ENCODE measurements around the gene SMURF1.

SMURF1 gene

GRCh38 chr7:98993024-98993897 lies 150.6 kb downstream of the SMURF1 start:
- no peaks in the 10 kb centered on the region for H3K9me3 ChIP-seq (ENCODE audit: low read length)
- H3K4me3 ChIP-seq (ENCODE audit: low read length): no peak overlapping the region
- H2AFZ ChIP-seq (ENCODE audit: low read depth, low read length): no peak overlapping the region
- peaks cover 89% of the 10 kb centered on the region for H3K36me3 ChIP-seq (ENCODE audit: insufficient read depth, low read length)
- H3K27me3 ChIP-seq (ENCODE audit: insufficient read depth, low read length): no peaks in the 10 kb centered on the region
- H3K4me1 ChIP-seq (ENCODE audit: insufficient read depth, low read length): no peaks in the 10 kb centered on the region

GRCh38 chr7:98992076-98992475 lies 151.8 kb downstream of the SMURF1 start:
- Histone ChIP-seq H3K27me3 (ENCODE audit: insufficient read depth, low read length) (no peaks in the 10 kb centered on the region), H2AFZ (ENCODE audit: low read depth, low read length) (no peak overlapping the region), H3K4me3 (ENCODE audit: low read length) (no peak overlapping the region), H3K4me1 (ENCODE audit: insufficient read depth, low read length) (no peaks in the 10 kb centered on the region), H3K9me3 (ENCODE audit: low read length) (no peaks in the 10 kb centered on the region), H3K36me3 (ENCODE audit: insufficient read depth, low read length) (peaks cover 90% of the 10 kb centered on the region)

- Histone ChIP-seq H2AFZ (ENCODE audit: low read depth, low read length) (no peak overlapping the region), H3K4me1 (ENCODE audit: insufficient read depth, low read length) (no peaks in the 10 kb centered on the region), H3K27me3 (ENCODE audit: insufficient read depth, low read length) (no peaks in the 10 kb centered on the region), H3K4me3 (ENCODE audit: low read length) (no peak overlapping the region), H3K36me3 (ENCODE audit: insufficient read depth, low read length) (peaks cover 92% of the 10 kb centered on the region), H3K9me3 (ENCODE audit: low read length) (peaks cover 1% of the 10 kb centered on the region)
Observed at GRCh38 chr7:98991141-98991540, 152.8 kb downstream of the SMURF1 start.

- Histone ChIP-seq H3K9me3 (ENCODE audit: low read length) (peaks cover 8% of the 10 kb centered on the region), H3K36me3 (ENCODE audit: insufficient read depth, low read length) (peaks cover 92% of the 10 kb centered on the region), H2AFZ (ENCODE audit: low read depth, low read length) (no peak overlapping the region), H3K4me1 (ENCODE audit: insufficient read depth, low read length) (no peaks in the 10 kb centered on the region), H3K27me3 (ENCODE audit: insufficient read depth, low read length) (no peaks in the 10 kb centered on the region), H3K4me3 (ENCODE audit: low read length) (no peak overlapping the region)
Observed at GRCh38 chr7:98990356-98990755, 153.6 kb downstream of the SMURF1 start.

GRCh38 chr7:98988641-98989040 lies 155.3 kb downstream of the SMURF1 start:
- Histone ChIP-seq H3K36me3 (ENCODE audit: insufficient read depth, low read length) (peaks cover 90% of the 10 kb centered on the region), H3K4me3 (ENCODE audit: low read length) (no peak overlapping the region), H3K4me1 (ENCODE audit: insufficient read depth, low read length) (no peaks in the 10 kb centered on the region)

GRCh38 chr7:98985945-98986344 lies 158.0 kb downstream of the SMURF1 start:
- no peak overlapping the region for H2AFZ ChIP-seq (ENCODE audit: low read depth, low read length)
- no peaks in the 10 kb centered on the region for H3K4me1 ChIP-seq (ENCODE audit: insufficient read depth, low read length)
- no peak overlapping the region for H3K4me3 ChIP-seq (ENCODE audit: low read length)
- no peaks in the 10 kb centered on the region for H3K27me3 ChIP-seq (ENCODE audit: insufficient read depth, low read length)
- H3K9me3 ChIP-seq (ENCODE audit: low read length): peaks cover 8% of the 10 kb centered on the region
- peaks cover 85% of the 10 kb centered on the region for H3K36me3 ChIP-seq (ENCODE audit: insufficient read depth, low read length)

More at GRCh38 chr7:98988641-98989040, 155.3 kb downstream of the SMURF1 start:
- Histone ChIP-seq H3K9me3 (ENCODE audit: low read length) (peaks cover 8% of the 10 kb centered on the region), H3K27me3 (ENCODE audit: insufficient read depth, low read length) (no peaks in the 10 kb centered on the region), H2AFZ (ENCODE audit: low read depth, low read length) (no peak overlapping the region)

GRCh38 chr7:98985406-98985805 lies 158.5 kb downstream of the SMURF1 start:
- no peaks in the 10 kb centered on the region for H3K4me1 ChIP-seq (ENCODE audit: insufficient read depth, low read length)
- peaks cover 8% of the 10 kb centered on the region for H3K9me3 ChIP-seq (ENCODE audit: low read length)
- H3K36me3 ChIP-seq (ENCODE audit: insufficient read depth, low read length): peaks cover 87% of the 10 kb centered on the region
- no peak overlapping the region for H3K4me3 ChIP-seq (ENCODE audit: low read length)
- no peak overlapping the region for H2AFZ ChIP-seq (ENCODE audit: low read depth, low read length)
- no peaks in the 10 kb centered on the region for H3K27me3 ChIP-seq (ENCODE audit: insufficient read depth, low read length)

GRCh38 chr7:98984126-98984525 lies 159.8 kb downstream of the SMURF1 start:
- Histone ChIP-seq H3K4me1 (ENCODE audit: insufficient read depth, low read length) (no peaks in the 10 kb centered on the region), H3K36me3 (ENCODE audit: insufficient read depth, low read length) (peaks cover 88% of the 10 kb centered on the region), H3K9me3 (ENCODE audit: low read length) (peaks cover 8% of the 10 kb centered on the region), H3K4me3 (ENCODE audit: low read length) (no peak overlapping the region), H3K27me3 (ENCODE audit: insufficient read depth, low read length) (no peaks in the 10 kb centered on the region), H2AFZ (ENCODE audit: low read depth, low read length) (no peak overlapping the region)

- no peaks in the 10 kb centered on the region for H3K4me1 ChIP-seq (ENCODE audit: insufficient read depth, low read length)
- H2AFZ ChIP-seq (ENCODE audit: low read depth, low read length): no peak overlapping the region
- peaks cover 89% of the 10 kb centered on the region for H3K36me3 ChIP-seq (ENCODE audit: insufficient read depth, low read length)
- no peak overlapping the region for H3K4me3 ChIP-seq (ENCODE audit: low read length)
- H3K27me3 ChIP-seq (ENCODE audit: insufficient read depth, low read length): no peaks in the 10 kb centered on the region
- H3K9me3 ChIP-seq (ENCODE audit: low read length): peaks cover 8% of the 10 kb centered on the region
Observed at GRCh38 chr7:98982686-98983085, 161.2 kb downstream of the SMURF1 start.

- H3K4me1 ChIP-seq (ENCODE audit: insufficient read depth, low read length): no peaks in the 10 kb centered on the region
- no peak overlapping the region for H3K4me3 ChIP-seq (ENCODE audit: low read length)
- peaks cover 8% of the 10 kb centered on the region for H3K9me3 ChIP-seq (ENCODE audit: low read length)
- no peaks in the 10 kb centered on the region for H3K27me3 ChIP-seq (ENCODE audit: insufficient read depth, low read length)
- H3K36me3 ChIP-seq (ENCODE audit: insufficient read depth, low read length): peaks cover 87% of the 10 kb centered on the region
- no peak overlapping the region for H2AFZ ChIP-seq (ENCODE audit: low read depth, low read length)
Observed at GRCh38 chr7:98981701-98982100, 162.2 kb downstream of the SMURF1 start.

GRCh38 chr7:98978672-98979071 lies 165.2 kb downstream of the SMURF1 start:
- peaks cover 90% of the 10 kb centered on the region for H3K36me3 ChIP-seq (ENCODE audit: insufficient read depth, low read length)
- no peaks in the 10 kb centered on the region for H3K9me3 ChIP-seq (ENCODE audit: low read length)
- H2AFZ ChIP-seq (ENCODE audit: low read depth, low read length): no peak overlapping the region
- H3K4me3 ChIP-seq (ENCODE audit: low read length): no peak overlapping the region
- H3K4me1 ChIP-seq (ENCODE audit: insufficient read depth, low read length): no peaks in the 10 kb centered on the region
- no peaks in the 10 kb centered on the region for H3K27me3 ChIP-seq (ENCODE audit: insufficient read depth, low read length)
